ENCODE measurements around the gene CFAP107. TPM values are rescaled to one million over a fixed set of nuclear protein-coding genes. Genes with fewer than 3 reads are reported as not detected.
"Not testable (repeated sequence)": the region's sequence is repeated elsewhere in the genome, so short reads cannot be mapped to it uniquely, and the experiment has no call there.

CFAP107 gene
- total RNA-seq, 1 donor from 2014 or later, result not detected

DNA sequence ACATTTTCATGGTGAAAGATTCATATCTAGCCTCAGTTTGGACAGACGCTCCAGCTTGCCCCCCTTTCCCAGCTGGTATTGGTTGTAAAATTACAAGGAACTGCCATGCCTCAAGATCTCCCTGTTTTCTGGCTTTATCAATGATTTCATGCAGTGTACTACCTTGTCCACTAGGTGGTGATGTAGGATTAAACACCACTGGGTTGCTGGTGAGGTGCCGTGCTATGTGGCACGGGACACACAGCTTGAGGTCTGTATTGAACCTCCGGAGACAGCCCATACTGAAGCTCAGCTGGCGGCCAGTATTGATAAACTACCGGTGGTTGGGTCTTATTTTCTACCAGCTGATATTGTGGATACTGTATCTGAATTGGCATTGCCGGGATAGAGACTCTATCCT is 37.8 kb downstream of the CFAP107 start:
- not testable (repeated sequence) for H3K4me1 Mint-ChIP-seq (ENCODE audit: low read depth); DNase-seq (ENCODE audit: low spot score); H3K27ac Mint-ChIP-seq (ENCODE audit: unreplicated experiment); H3K4me3 Mint-ChIP-seq (ENCODE audit: unreplicated experiment); H3K36me3 Mint-ChIP-seq (ENCODE audit: low read depth); H3K27me3 Mint-ChIP-seq (ENCODE audit: low read depth)
- peak; percentile 59 for TF ChIP-seq CTCF (IDR thresholded peaks at IDR 0.05)
- H3K9me3 Mint-ChIP-seq (ENCODE audit: low read depth), result peaks cover 15% of the 10 kb centered on the region

DNA sequence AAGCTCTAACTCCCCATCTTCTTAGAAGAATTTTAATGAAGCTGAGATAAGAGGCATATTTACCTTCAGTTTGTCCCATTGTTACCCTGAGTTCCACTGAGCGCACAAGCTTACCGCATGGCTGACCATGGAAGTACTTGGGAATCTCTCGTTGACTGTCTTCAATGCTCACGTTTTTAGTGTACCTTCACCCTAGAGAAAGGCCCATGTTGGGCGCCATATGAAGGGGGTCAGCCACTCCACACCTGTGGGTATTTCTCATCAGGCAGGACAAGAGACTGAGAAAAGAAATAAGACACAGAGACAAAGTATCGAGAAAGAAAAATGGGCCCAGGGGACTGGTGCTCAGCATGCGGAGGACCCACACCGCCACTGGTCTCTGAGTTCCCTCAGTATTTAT is 38.7 kb downstream of the CFAP107 start:
- not testable (repeated sequence) for H3K27me3 Mint-ChIP-seq (ENCODE audit: low read depth); H3K4me3 Mint-ChIP-seq (ENCODE audit: unreplicated experiment); DNase-seq (ENCODE audit: low spot score); H3K36me3 Mint-ChIP-seq (ENCODE audit: low read depth); H3K4me1 Mint-ChIP-seq (ENCODE audit: low read depth); H3K27ac Mint-ChIP-seq (ENCODE audit: unreplicated experiment)
- peaks cover 15% of the 10 kb centered on the region for H3K9me3 Mint-ChIP-seq (ENCODE audit: low read depth)

GRCh38 chr1:12791097-12791496 is 45.1 kb downstream of the CFAP107 start, which contains the start of gene PRAMEF1:
TSS of gene PRAMEF1 (plus strand) at chr1:12791397. CDS start at chr1:12793228, 1,831 bp downstream.
- not testable (repeated sequence) for H3K9me3 Mint-ChIP-seq (ENCODE audit: low read depth); H3K36me3 Mint-ChIP-seq (ENCODE audit: low read depth); H3K4me3 Mint-ChIP-seq (ENCODE audit: unreplicated experiment); H3K27me3 Mint-ChIP-seq (ENCODE audit: low read depth); DNase-seq (ENCODE audit: low spot score); H3K4me1 Mint-ChIP-seq (ENCODE audit: low read depth); H3K27ac Mint-ChIP-seq (ENCODE audit: unreplicated experiment)

GRCh38 chr1:12798911-12799310 is 52.9 kb downstream of the CFAP107 start:
- H3K36me3 Mint-ChIP-seq (ENCODE audit: low read depth), result no peaks in the 10 kb centered on the region
- H3K4me1 Mint-ChIP-seq (ENCODE audit: low read depth), result no peaks in the 10 kb centered on the region
- H3K4me3 Mint-ChIP-seq (ENCODE audit: unreplicated experiment), result no peak overlapping the region
- peaks cover 1% of the 10 kb centered on the region for H3K27me3 Mint-ChIP-seq (ENCODE audit: low read depth)
- TF ChIP-seq CTCF (IDR thresholded peaks at IDR 0.05), result no peak
- no peak overlapping the region for H3K27ac Mint-ChIP-seq (ENCODE audit: unreplicated experiment)
- no peak for DNase-seq (ENCODE audit: low spot score)
- peaks cover 7% of the 10 kb centered on the region for H3K9me3 Mint-ChIP-seq (ENCODE audit: low read depth)

DNA sequence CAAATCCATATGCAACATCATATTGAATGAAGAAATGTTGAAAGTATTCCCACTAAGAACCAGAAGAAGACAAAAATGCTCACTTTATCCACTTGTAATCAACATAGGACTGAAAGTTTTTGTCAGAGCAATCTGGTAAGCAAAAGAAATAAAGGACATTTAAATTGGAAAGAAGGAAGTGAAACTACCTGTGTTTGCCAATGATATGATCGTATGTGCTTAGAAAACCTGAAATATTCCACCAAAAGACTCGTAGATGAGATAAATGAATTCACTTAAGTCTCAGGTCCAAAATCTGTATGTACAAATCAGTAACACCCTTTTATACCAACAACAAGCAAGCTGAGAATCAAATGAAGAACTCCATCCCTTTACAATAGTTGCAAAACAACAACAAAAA is 53.7 kb downstream of the CFAP107 start:
- DNase-seq (ENCODE audit: low spot score), result no peak
- Mint-ChIP-seq H3K27me3 (ENCODE audit: low read depth) (peaks cover 1% of the 10 kb centered on the region), H3K4me3 (ENCODE audit: unreplicated experiment) (no peak overlapping the region), H3K27ac (ENCODE audit: unreplicated experiment) (no peak overlapping the region), H3K4me1 (ENCODE audit: low read depth) (no peaks in the 10 kb centered on the region), H3K36me3 (ENCODE audit: low read depth) (no peaks in the 10 kb centered on the region), H3K9me3 (ENCODE audit: low read depth) (peaks cover 13% of the 10 kb centered on the region)
- TF ChIP-seq CTCF (IDR thresholded peaks at IDR 0.05), result no peak

GRCh38 chr1:12809933-12810332 is 63.9 kb downstream of the CFAP107 start:
- H3K27me3 Mint-ChIP-seq (ENCODE audit: low read depth), result peaks cover 2% of the 10 kb centered on the region
- H3K4me1 Mint-ChIP-seq (ENCODE audit: low read depth), result no peaks in the 10 kb centered on the region
- no peak overlapping the region for H3K4me3 Mint-ChIP-seq (ENCODE audit: unreplicated experiment)
- H3K9me3 Mint-ChIP-seq (ENCODE audit: low read depth), result peaks cover 11% of the 10 kb centered on the region
- TF ChIP-seq CTCF (IDR thresholded peaks at IDR 0.05), result no peak
- H3K27ac Mint-ChIP-seq (ENCODE audit: unreplicated experiment), result no peak overlapping the region
- H3K36me3 Mint-ChIP-seq (ENCODE audit: low read depth), result peaks cover 1% of the 10 kb centered on the region
- no peak for DNase-seq (ENCODE audit: low spot score)

All from chondrocyte (in vitro differentiated cells).